ENCODE measurements around the gene ADAMTS19. TPM values are rescaled to one million over a fixed set of nuclear protein-coding genes. Genes with fewer than 3 reads are reported as not detected.

The ADAMTS19 gene
- polyA plus RNA-seq, 1 donor (not counting 4 experiments of a cell fraction or from before 2014, with no cell fraction given): 0.08 TPM

GRCh38 chr5:129773376-129773775, 313.3 kb downstream of the ADAMTS19 start:
- H3K4me1 ChIP-seq (ENCODE audit: control insufficient read depth, extremely low read depth, insufficient read depth, low read length): no peaks in the 10 kb centered on the region
- FAIRE-seq: no peak
- no peak overlapping the region for H3K4me2 ChIP-seq (ENCODE audit: control insufficient read depth, extremely low read depth, insufficient read depth, low read depth, low read length)
- TF ChIP-seq CTCF (optimal IDR thresholded peaks at IDR 0.05 in 1 of 3, IDR thresholded peaks at IDR 0.05 in 1 of 3, conservative IDR thresholded peaks at IDR 0.05 in 1 of 3; ENCODE audit: extremely low read depth in 1 of 3, insufficient read depth in 2 of 3, low read length in 3 of 3) (no peak), EZH2 (IDR thresholded peaks at IDR 0.05; ENCODE audit: low read length) (no peak)
- no peaks in the 10 kb centered on the region for H3K79me2 ChIP-seq (ENCODE audit: control insufficient read depth, insufficient read depth, low read length)
- H3K9ac ChIP-seq (ENCODE audit: control insufficient read depth, extremely low read depth, insufficient read depth, low read length): no peak overlapping the region
- no peaks in the 10 kb centered on the region for H4K20me1 ChIP-seq (ENCODE audit: control insufficient read depth, extremely low read depth, insufficient read depth, low read length)
- H3K9me3 ChIP-seq (ENCODE audit: control insufficient read depth, low read depth, low read length): no peaks in the 10 kb centered on the region
- dilution Hi-C loops (cut with MboI; ENCODE audit: extremely low pct_ligation_motif_present, low sequenced_read_pairs): no loop called here
- H3K4me3 ChIP-seq (ENCODE audit: control insufficient read depth in 2 of 3, extremely low read depth in 1 of 3, insufficient read depth in 2 of 3, low read depth in 1 of 3, low read length in 3 of 3): no peak overlapping the region
- no peaks in the 10 kb centered on the region for H3K9me1 ChIP-seq (ENCODE audit: control insufficient read depth, extremely low read depth, insufficient read depth, low read length)
- no peaks in the 10 kb centered on the region for H3K36me3 ChIP-seq (ENCODE audit: control insufficient read depth in 2 of 2, extremely low read depth in 1 of 2, insufficient read depth in 2 of 2, low read length in 2 of 2)
- no peaks in the 10 kb centered on the region for H3K27me3 ChIP-seq (ENCODE audit: control insufficient read depth, extremely low read depth, insufficient read depth, low read length)
- no peak overlapping the region for H2AFZ ChIP-seq (ENCODE audit: control insufficient read depth, low read length)
- DNase-seq (ENCODE audit: low read depth, low spot score): no peak
- no peak overlapping the region for H3K27ac ChIP-seq (ENCODE audit: control insufficient read depth, insufficient read depth, low read length)

- Histone ChIP-seq H3K4me2 (ENCODE audit: control insufficient read depth, extremely low read depth, insufficient read depth, low read depth, low read length) (no peak overlapping the region), H2AFZ (ENCODE audit: control insufficient read depth, low read length) (no peak overlapping the region), H3K9ac (ENCODE audit: control insufficient read depth, extremely low read depth, insufficient read depth, low read length) (no peak overlapping the region), H3K4me1 (ENCODE audit: control insufficient read depth, extremely low read depth, insufficient read depth, low read length) (no peaks in the 10 kb centered on the region), H3K27me3 (ENCODE audit: control insufficient read depth, extremely low read depth, insufficient read depth, low read length) (no peaks in the 10 kb centered on the region), H3K4me3 (ENCODE audit: control insufficient read depth in 2 of 3, extremely low read depth in 1 of 3, insufficient read depth in 2 of 3, low read depth in 1 of 3, low read length in 3 of 3) (no peak overlapping the region), H3K9me1 (ENCODE audit: control insufficient read depth, extremely low read depth, insufficient read depth, low read length) (no peaks in the 10 kb centered on the region), H3K36me3 (ENCODE audit: control insufficient read depth in 2 of 2, extremely low read depth in 1 of 2, insufficient read depth in 2 of 2, low read length in 2 of 2) (no peaks in the 10 kb centered on the region), H3K9me3 (ENCODE audit: control insufficient read depth, low read depth, low read length) (no peaks in the 10 kb centered on the region), H3K79me2 (ENCODE audit: control insufficient read depth, insufficient read depth, low read length) (no peaks in the 10 kb centered on the region), H3K27ac (ENCODE audit: control insufficient read depth, insufficient read depth, low read length) (no peak overlapping the region), H4K20me1 (ENCODE audit: control insufficient read depth, extremely low read depth, insufficient read depth, low read length) (no peaks in the 10 kb centered on the region)
- FAIRE-seq: no peak
- DNase-seq (ENCODE audit: low read depth, low spot score): no peak
- TF ChIP-seq CTCF (optimal IDR thresholded peaks at IDR 0.05 in 1 of 3, IDR thresholded peaks at IDR 0.05 in 1 of 3, conservative IDR thresholded peaks at IDR 0.05 in 1 of 3; ENCODE audit: extremely low read depth in 1 of 3, insufficient read depth in 2 of 3, low read length in 3 of 3) (no peak), EZH2 (IDR thresholded peaks at IDR 0.05; ENCODE audit: low read length) (no peak)
- dilution Hi-C loops (cut with MboI; ENCODE audit: extremely low pct_ligation_motif_present, low sequenced_read_pairs): no loop called here
These were observed 321.5 kb downstream of the ADAMTS19 start for GRCh38 chr5:129781594-129781993.

Data from keratinocyte (primary cell).